WTC11 (cell line): ENCODE data around the gene ATP2C1. TPM values are rescaled to one million over a fixed set of nuclear protein-coding genes. Genes with fewer than 3 reads are reported as not detected.

ENCODE experiments used
- ATAC-seq: fragments of 200-7000 bp; cut with Tn5 transposase; 2 replicates; pipeline ENCODE4 v1.10.0; 2021; ENCODE audit warnings: mild to moderate bottlenecking, moderate library complexity
- CTCF ChIA-PET: fragments of 300-600 bp; sonication (Branson Sonifier 250); formaldehyde crosslinking; loops from one replicate; lab custom pipeline; 2021; ENCODE audit warnings: antibody characterized with exemption; lab: Charles Lee
- POLR2A ChIA-PET: fragments of 350-600 bp; sonication (Branson Sonifier 250); formaldehyde crosslinking; loops from one replicate; lab custom pipeline; 2021; ENCODE audit warnings: antibody characterized with exemption; lab: Charles Lee
- DNase-seq: peaks from one replicate; pipeline ENCODE4 v3.0.0; 2021; ENCODE audit warnings: low spot score
- H3K27ac Mint-ChIP-seq: 2 replicates; pipeline ENCODE4 v1.8.0; 2021; ENCODE audit warnings: mixed read lengths
- H3K27me3 Mint-ChIP-seq: 2 replicates; pipeline ENCODE4 v1.8.0; 2021; ENCODE audit warnings: low read depth, mild to moderate bottlenecking, moderate library complexity, mixed read lengths
- H3K36me3 Mint-ChIP-seq: 2 replicates; pipeline ENCODE4 v1.8.0; 2021; ENCODE audit warnings: mixed read lengths
- H3K4me1 Mint-ChIP-seq: 2 replicates; pipeline ENCODE4 v1.8.0; 2022; ENCODE audit warnings: mixed read lengths
- H3K4me3 Mint-ChIP-seq: 2 replicates; pipeline ENCODE4 v1.8.0; 2021; ENCODE audit warnings: mild to moderate bottlenecking, moderate library complexity, mixed read lengths
- H3K9me3 Mint-ChIP-seq: 2 replicates; pipeline ENCODE4 v1.8.0; 2021; ENCODE audit warnings: mixed read lengths
- ATF1 ChIP-seq: sonication (generic); formaldehyde crosslinking; IDR thresholded peaks from 2 replicates; pipeline ENCODE4 v1.8.1; 2023; ENCODE audit warnings: mild to moderate bottlenecking, moderate library complexity, missing genetic modification reagents
- ELF4 ChIP-seq: sonication (generic); formaldehyde crosslinking; IDR thresholded peaks from 2 replicates; pipeline ENCODE4 v1.8.1; 2022; ENCODE audit warnings: low read depth, mild to moderate bottlenecking, moderate library complexity, missing genetic modification reagents
- GABPB1 ChIP-seq: sonication (generic); formaldehyde crosslinking; IDR thresholded peaks from 2 replicates; pipeline ENCODE4 v1.8.1; 2023; ENCODE audit warnings: mild to moderate bottlenecking, missing genetic modification reagents
- GRHL2 ChIP-seq: fragments of 250-450 bp; sonication (Bioruptor Pico); IDR thresholded peaks from 2 replicates; pipeline ENCODE4 v1.8.0; 2022; ENCODE audit warnings: mild to moderate bottlenecking, moderate library complexity; ENCODE audit not compliant: insufficient replicate concordance, severe bottlenecking
- IRF2 ChIP-seq: sonication (generic); formaldehyde crosslinking; IDR thresholded peaks from 2 replicates; pipeline ENCODE4 v1.8.0; 2022; ENCODE audit warnings: low read depth, missing genetic modification reagents, borderline replicate concordance
- MXD4 ChIP-seq: fragments of 250-450 bp; sonication (Bioruptor Pico); IDR thresholded peaks from 2 replicates; pipeline ENCODE4 v1.8.0; 2021; ENCODE audit warnings: mild to moderate bottlenecking, moderate library complexity, borderline replicate concordance
- NFE2L1 ChIP-seq: sonication (generic); formaldehyde crosslinking; IDR thresholded peaks from 2 replicates; pipeline ENCODE4 v1.8.1; 2023; ENCODE audit warnings: missing genetic modification reagents
- NR1H2 ChIP-seq: sonication (generic); formaldehyde crosslinking; IDR thresholded peaks from 2 replicates; pipeline ENCODE4 v1.9.0; 2021; ENCODE audit warnings: mild to moderate bottlenecking, moderate library complexity, missing genetic modification reagents
- NR2C2 ChIP-seq: sonication (generic); formaldehyde crosslinking; IDR thresholded peaks from 2 replicates; pipeline ENCODE4 v1.8.0; 2022; ENCODE audit warnings: mild to moderate bottlenecking, missing genetic modification reagents
- ZBTB43 ChIP-seq: sonication (generic); formaldehyde crosslinking; IDR thresholded peaks from 2 replicates; pipeline ENCODE4 v1.8.1; 2023; ENCODE audit warnings: mild to moderate bottlenecking, missing genetic modification reagents
- ZNF219 ChIP-seq: sonication (generic); formaldehyde crosslinking; IDR thresholded peaks from 2 replicates; pipeline ENCODE4 v1.8.0; 2023; ENCODE audit warnings: missing genetic modification reagents, mild to moderate bottlenecking, borderline replicate concordance
- ZNF232 ChIP-seq: sonication (generic); formaldehyde crosslinking; IDR thresholded peaks from 2 replicates; pipeline ENCODE4 v1.8.0; 2022; ENCODE audit warnings: mild to moderate bottlenecking, missing genetic modification reagents
- ZNF263 ChIP-seq: sonication (generic); formaldehyde crosslinking; IDR thresholded peaks from 2 replicates; pipeline ENCODE4 v1.8.1; 2022; ENCODE audit warnings: low read depth, mild to moderate bottlenecking, moderate library complexity, missing genetic modification reagents
- ZNF317 ChIP-seq: sonication (generic); formaldehyde crosslinking; IDR thresholded peaks from 2 replicates; pipeline ENCODE4 v1.8.1; 2023; ENCODE audit warnings: low read depth, mild to moderate bottlenecking, moderate library complexity, missing genetic modification reagents, borderline replicate concordance
- ZNF423 ChIP-seq: fragments of 250-450 bp; sonication (Bioruptor Pico); IDR thresholded peaks from 2 replicates; pipeline ENCODE4 v2.1.2; 2022; ENCODE audit warnings: mild to moderate bottlenecking, moderate library complexity
- total RNA-seq: library from RNA; stranded (reverse); gene quantifications from 3 replicates; pipeline ENCODE4 v1.2.3, GENCODE V29; 2021
- TF ChIP-seq, protein P1 (sequence below): sonication (generic); formaldehyde crosslinking; IDR thresholded peaks from 2 replicates; pipeline ENCODE4 v1.8.0; 2022; ENCODE audit warnings: mild to moderate bottlenecking, missing genetic modification reagents
- TF ChIP-seq, protein P2 (sequence below): fragments of 250-450 bp; sonication (Bioruptor Pico); conservative IDR thresholded peaks from 2 replicates; pipeline ENCODE4 v1.9.0; 2021; ENCODE audit warnings: mild to moderate bottlenecking
- TF ChIP-seq, protein P3 (sequence below): sonication (generic); formaldehyde crosslinking; IDR thresholded peaks from 2 replicates; pipeline ENCODE4 v1.8.0; 2022; ENCODE audit warnings: missing genetic modification reagents
- TF ChIP-seq, protein P4 (sequence below): sonication (generic); formaldehyde crosslinking; IDR thresholded peaks from 2 replicates; pipeline ENCODE4 v1.8.1; 2023; ENCODE audit warnings: mild to moderate bottlenecking, moderate library complexity, missing genetic modification reagents

The ATP2C1 gene
- total RNA-seq, 1 experiment from 2014 or later, result 62.5 TPM

GRCh38 chr3:130948929-130949328 lies 55.0 kb downstream of the ATP2C1 start (continued):
- TF ChIP-seq ATF1 (CRISPR knock-in tag) (no peak), ZNF263 (CRISPR knock-in tag) (no peak), MXD4 (CRISPR knock-in tag) (no peak), ZNF423 (no peak)

- H3K4me3 Mint-ChIP-seq, result no peak overlapping the region
- no peak for DNase-seq
- POLR2A ChIA-PET, result no interaction called here
- TF ChIP-seq ZNF317 (CRISPR knock-in tag), result no peak
- TF ChIP-seq ZNF219 (CRISPR knock-in tag), result no peak
- TF ChIP-seq, protein P1, sequence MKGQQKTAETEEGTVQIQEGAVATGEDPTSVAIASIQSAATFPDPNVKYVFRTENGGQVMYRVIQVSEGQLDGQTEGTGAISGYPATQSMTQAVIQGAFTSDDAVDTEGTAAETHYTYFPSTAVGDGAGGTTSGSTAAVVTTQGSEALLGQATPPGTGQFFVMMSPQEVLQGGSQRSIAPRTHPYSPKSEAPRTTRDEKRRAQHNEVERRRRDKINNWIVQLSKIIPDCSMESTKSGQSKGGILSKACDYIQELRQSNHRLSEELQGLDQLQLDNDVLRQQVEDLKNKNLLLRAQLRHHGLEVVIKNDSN, result no peak
- TF ChIP-seq, protein P2, sequence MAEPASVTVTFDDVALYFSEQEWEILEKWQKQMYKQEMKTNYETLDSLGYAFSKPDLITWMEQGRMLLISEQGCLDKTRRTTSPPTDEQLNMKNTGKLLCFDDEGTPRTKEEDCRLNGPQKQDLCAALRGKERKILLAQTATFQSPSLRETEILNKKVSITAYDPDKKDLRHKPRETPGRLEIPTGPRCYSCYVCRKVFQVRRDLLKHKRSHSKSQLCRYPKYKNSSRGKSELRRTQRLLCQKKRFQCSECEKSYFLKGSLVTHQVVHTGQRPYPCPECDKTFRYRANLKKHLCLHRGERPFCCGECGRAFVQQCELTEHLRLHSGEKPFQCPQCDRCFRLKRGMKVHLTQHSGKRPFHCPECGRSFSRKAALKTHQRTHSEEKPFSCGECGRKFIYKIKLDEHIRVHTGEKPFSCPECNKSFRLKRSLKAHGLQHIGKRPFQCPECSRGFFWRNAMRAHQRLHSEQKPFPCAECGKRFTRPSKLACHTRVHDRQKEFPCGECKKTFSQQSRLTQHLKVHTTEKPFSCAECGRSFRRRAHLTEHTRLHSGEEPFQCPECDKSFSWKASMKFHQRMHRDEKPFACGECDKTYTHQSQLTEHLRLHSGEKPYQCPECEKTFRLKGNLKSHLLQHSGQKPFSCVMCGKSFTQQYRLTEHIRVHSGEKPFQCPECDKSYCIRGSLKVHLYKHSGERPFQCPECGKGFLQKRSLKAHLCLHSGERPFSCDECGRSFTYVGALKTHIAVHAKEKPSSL (CRISPR knock-in tag), result no peak
- no peak for TF ChIP-seq IRF2 (CRISPR knock-in tag)
- no peak for TF ChIP-seq ELF4 (CRISPR knock-in tag)
- no peak for TF ChIP-seq GABPB1 (CRISPR knock-in tag)
- no peak for TF ChIP-seq ZBTB43
- TF ChIP-seq ZNF232 (CRISPR knock-in tag), result no peak
- TF ChIP-seq NFE2L1 (CRISPR knock-in tag), result no peak
- TF ChIP-seq, protein P3, sequence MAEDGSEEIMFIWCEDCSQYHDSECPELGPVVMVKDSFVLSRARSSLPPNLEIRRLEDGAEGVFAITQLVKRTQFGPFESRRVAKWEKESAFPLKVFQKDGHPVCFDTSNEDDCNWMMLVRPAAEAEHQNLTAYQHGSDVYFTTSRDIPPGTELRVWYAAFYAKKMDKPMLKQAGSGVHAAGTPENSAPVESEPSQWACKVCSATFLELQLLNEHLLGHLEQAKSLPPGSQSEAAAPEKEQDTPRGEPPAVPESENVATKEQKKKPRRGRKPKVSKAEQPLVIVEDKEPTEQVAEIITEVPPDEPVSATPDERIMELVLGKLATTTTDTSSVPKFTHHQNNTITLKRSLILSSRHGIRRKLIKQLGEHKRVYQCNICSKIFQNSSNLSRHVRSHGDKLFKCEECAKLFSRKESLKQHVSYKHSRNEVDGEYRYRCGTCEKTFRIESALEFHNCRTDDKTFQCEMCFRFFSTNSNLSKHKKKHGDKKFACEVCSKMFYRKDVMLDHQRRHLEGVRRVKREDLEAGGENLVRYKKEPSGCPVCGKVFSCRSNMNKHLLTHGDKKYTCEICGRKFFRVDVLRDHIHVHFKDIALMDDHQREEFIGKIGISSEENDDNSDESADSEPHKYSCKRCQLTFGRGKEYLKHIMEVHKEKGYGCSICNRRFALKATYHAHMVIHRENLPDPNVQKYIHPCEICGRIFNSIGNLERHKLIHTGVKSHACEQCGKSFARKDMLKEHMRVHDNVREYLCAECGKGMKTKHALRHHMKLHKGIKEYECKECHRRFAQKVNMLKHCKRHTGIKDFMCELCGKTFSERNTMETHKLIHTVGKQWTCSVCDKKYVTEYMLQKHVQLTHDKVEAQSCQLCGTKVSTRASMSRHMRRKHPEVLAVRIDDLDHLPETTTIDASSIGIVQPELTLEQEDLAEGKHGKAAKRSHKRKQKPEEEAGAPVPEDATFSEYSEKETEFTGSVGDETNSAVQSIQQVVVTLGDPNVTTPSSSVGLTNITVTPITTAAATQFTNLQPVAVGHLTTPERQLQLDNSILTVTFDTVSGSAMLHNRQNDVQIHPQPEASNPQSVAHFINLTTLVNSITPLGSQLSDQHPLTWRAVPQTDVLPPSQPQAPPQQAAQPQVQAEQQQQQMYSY, result no peak
- no peak for TF ChIP-seq NR1H2
- TF ChIP-seq, all 79 proteins: peak for 0
- Mint-ChIP-seq H3K27me3 (no peaks in the 10 kb centered on the region), H3K27ac (no peak overlapping the region), H3K36me3 (peaks cover 26% of the 10 kb centered on the region), H3K9me3 (no peaks in the 10 kb centered on the region), H3K4me1 (peaks cover 3% of the 10 kb centered on the region)
- CTCF ChIA-PET, result no interaction called here
- ATAC-seq, result no peak
Measured at GRCh38 chr3:130950124-130950523, 56.2 kb downstream of the ATP2C1 start.

- Mint-ChIP-seq H3K27me3 (no peaks in the 10 kb centered on the region), H3K36me3 (peaks cover 26% of the 10 kb centered on the region)
- DNase-seq, result no peak
- TF ChIP-seq, protein P2 (CRISPR knock-in tag), result no peak
- TF ChIP-seq GRHL2 (no peak), NR2C2 (CRISPR knock-in tag) (no peak)
- TF ChIP-seq, protein P4, sequence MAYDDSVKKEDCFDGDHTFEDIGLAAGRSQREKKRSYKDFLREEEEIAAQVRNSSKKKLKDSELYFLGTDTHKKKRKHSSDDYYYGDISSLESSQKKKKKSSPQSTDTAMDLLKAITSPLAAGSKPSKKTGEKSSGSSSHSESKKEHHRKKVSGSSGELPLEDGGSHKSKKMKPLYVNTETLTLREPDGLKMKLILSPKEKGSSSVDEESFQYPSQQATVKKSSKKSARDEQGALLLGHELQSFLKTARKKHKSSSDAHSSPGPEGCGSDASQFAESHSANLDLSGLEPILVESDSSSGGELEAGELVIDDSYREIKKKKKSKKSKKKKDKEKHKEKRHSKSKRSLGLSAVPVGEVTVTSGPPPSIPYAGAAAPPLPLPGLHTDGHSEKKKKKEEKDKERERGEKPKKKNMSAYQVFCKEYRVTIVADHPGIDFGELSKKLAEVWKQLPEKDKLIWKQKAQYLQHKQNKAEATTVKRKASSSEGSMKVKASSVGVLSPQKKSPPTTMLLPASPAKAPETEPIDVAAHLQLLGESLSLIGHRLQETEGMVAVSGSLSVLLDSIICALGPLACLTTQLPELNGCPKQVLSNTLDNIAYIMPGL, result no peak
- TF ChIP-seq, all 79 proteins: peak for 0
- ATAC-seq, result no peak
- peaks cover 3% of the 10 kb centered on the region for H3K4me1 Mint-ChIP-seq
- no peak overlapping the region for H3K27ac Mint-ChIP-seq
- no peak overlapping the region for H3K4me3 Mint-ChIP-seq
- no peaks in the 10 kb centered on the region for H3K9me3 Mint-ChIP-seq
- CTCF ChIA-PET, result no interaction called here
- POLR2A ChIA-PET, result interaction anchor here (0.6 kb wide), 1 partner anchor 14 kb away, joined by 8 read pairs; no protein-coding TSS in a partner anchor
Measured at GRCh38 chr3:130950641-130951040, 56.8 kb downstream of the ATP2C1 start.
